Measurements from ENCODE around the gene CHST3. TPM values are rescaled to one million over a fixed set of nuclear protein-coding genes. Genes with fewer than 3 reads are reported as not detected.
A peak's percentile ranks its signal among the peaks of the same experiment; 100 is the strongest.

Gene CHST3
- total and polyA plus RNA-seq, 10 of the 15 experiments (the other 5 are each of a cell fraction or from before 2014, with no cell fraction given): 0.03 to 0.50 (median 0.05) TPM; not detected in 2

- Histone ChIP-seq H3K79me2 (ENCODE audit: control insufficient read depth, insufficient read depth, low read length) (no peaks in the 10 kb centered on the region), H3K4me2 (ENCODE audit: control insufficient read depth, insufficient read depth) (no peak overlapping the region), H3K9ac (ENCODE audit: control insufficient read depth, insufficient read depth, low read length) (no peak overlapping the region), H3K4me1 (ENCODE audit: control insufficient read depth, insufficient read depth, low read length) (no peaks in the 10 kb centered on the region), H4K20me1 (ENCODE audit: control insufficient read depth, insufficient read depth) (no peaks in the 10 kb centered on the region), H3K4me3 (no peak overlapping the region), H3K27ac (ENCODE audit: control insufficient read depth, insufficient read depth) (no peak overlapping the region), H3K36me3 (ENCODE audit: control insufficient read depth in 2 of 2, insufficient read depth in 2 of 2, low read length in 1 of 2) (no peaks in the 10 kb centered on the region), H2AFZ (ENCODE audit: control insufficient read depth, low read depth, low read length) (0 out of 2 replicates have a peak overlapping the region, but pooled peaks have one; percentile 7), H3K27me3 (replicated peaks in 1 of 2; ENCODE audit: control insufficient read depth in 2 of 2, insufficient read depth in 2 of 2, low read length in 1 of 2) (peaks cover 0 to 1% of the 10 kb centered on the region in 2 experiments; a peak in 2 of 4 replicates), H3K9me3 (replicated peaks; ENCODE audit: control insufficient read depth, insufficient read depth, low read length) (no peaks in the 10 kb centered on the region)
- no peak for DNase-seq (ENCODE audit: low read depth, low spot score)
- CTCF ChIA-PET: interaction anchor here (0.6 to 1.6 kb wide), 3 partner anchors 11 to 77 kb away, joined by 3 read pairs; no protein-coding TSS in a partner anchor
- no peak for FAIRE-seq
- in situ Hi-C loops (cut with MboI) (no loop called here), intact Hi-C loops (cut with micrococcal nuclease; ENCODE audit: unreplicated experiment) (no loop called here)
- no TSS peak for BruUV-seq (replicated peaks)
- RAD21 ChIA-PET (ENCODE audit: unreplicated experiment): interaction anchor here (1.1 kb wide), 1 partner anchor 25 kb away, joined by 4 read pairs; no protein-coding TSS in a partner anchor
- TF ChIP-seq SMARCA5 (IDR thresholded peaks at IDR 0.05): no peak
- TF ChIP-seq TCF7 (IDR thresholded peaks at IDR 0.05; ENCODE audit: borderline replicate concordance): no peak
- no peak for TF ChIP-seq BACH1 (IDR thresholded peaks at IDR 0.05; ENCODE audit: borderline replicate concordance)
- TF ChIP-seq TAF1 (IDR thresholded peaks at IDR 0.05; ENCODE audit: borderline replicate concordance, low read depth, low read length): no peak
- TF ChIP-seq SIN3A (IDR thresholded peaks at IDR 0.05; ENCODE audit: low read depth, low read length): no peak
- TF ChIP-seq JUND (IDR thresholded peaks at IDR 0.05; ENCODE audit: low read depth, low read length): no peak
- no peak for TF ChIP-seq NKRF (conservative IDR thresholded peaks at IDR 0.05)
- TF ChIP-seq CTCF (IDR thresholded peaks at IDR 0.05 in 2 of 3, conservative IDR thresholded peaks at IDR 0.05 in 1 of 3; ENCODE audit: control insufficient read depth in 2 of 3, extremely low read depth in 1 of 3, insufficient read depth in 1 of 3, low read depth in 3 of 3, low read length in 3 of 3): no peak
- no peak for TF ChIP-seq ASH2L (IDR thresholded peaks at IDR 0.05; ENCODE audit: borderline replicate concordance, low read depth)
- TF ChIP-seq IKZF1 (conservative IDR thresholded peaks at IDR 0.05): no peak
- TF ChIP-seq SMAD1 (IDR thresholded peaks at IDR 0.05; ENCODE audit: low read depth, partially characterized antibody): no peak
- no peak for TF ChIP-seq PAX5 (IDR thresholded peaks at IDR 0.05; ENCODE audit: borderline replicate concordance, low read depth, low read length)
- no peak for TF ChIP-seq YY1 (IDR thresholded peaks at IDR 0.05; ENCODE audit: low read depth, low read length)
- no peak for TF ChIP-seq ATF2 (IDR thresholded peaks at IDR 0.05; ENCODE audit: low read length)
- TF ChIP-seq ETV6 (conservative IDR thresholded peaks at IDR 0.05 in 1 of 2, IDR thresholded peaks at IDR 0.05 in 1 of 2; ENCODE audit: borderline replicate concordance in 1 of 2, low read depth in 1 of 2): no peak
- no peak for TF ChIP-seq MYB (IDR thresholded peaks at IDR 0.05; ENCODE audit: borderline replicate concordance, low read depth, low read length)
- TF ChIP-seq MEF2B (IDR thresholded peaks at IDR 0.05; ENCODE audit: partially characterized antibody, poor library complexity, severe bottlenecking): no peak
- SMC1A ChIA-PET (ENCODE audit: uncharacterized antibody, unreplicated experiment): interaction anchor here (0.7 to 2.2 kb wide), 2 partner anchors 22 to 127 kb away, joined by 3 to 4 read pairs; no protein-coding TSS in a partner anchor
- POLR2A ChIA-PET: no interaction called here
- WGBS (ENCODE audit: insufficient coverage, insufficient replicate concordance, low lambda C conversion rate, missing lambda C conversion rate): 43% methylated on average over 4 of the region's 4 CpGs
- no peak for ATAC-seq
Observed at GRCh38 chr10:71921324-71922027, 42.7 kb upstream of the CHST3 start.

All from GM12878 (cell line).